K562 (cell line): ENCODE measurements around the gene PPP3CA. TPM values are rescaled to one million over a fixed set of nuclear protein-coding genes. Genes with fewer than 3 reads are reported as not detected.

Experiments
- ATAC-seq: fragments of 200-7000 bp; cut with Tn5 transposase; 3 replicates; pipeline ENCODE4 v1.9.1; 2020; ENCODE audit warnings: moderate library complexity
- BruUV-seq: library from RNA; stranded (reverse); fragments of 400-500 nt; replicated peaks from 2 replicates; lab custom pipeline; 2021; lab: Mats Ljungman, UMichigan
- CTCF ChIA-PET: fragments of 300-600 bp; formaldehyde crosslinking; extraction: SDS; loops from one replicate; lab custom pipeline; 2021; ENCODE audit warnings: low intra/inter-chr PET ratio; lab: Yijun Ruan, JAX
- POLR2A ChIA-PET: fragments of 300-600, 350-650 bp; sonication (Branson Sonifier 250); formaldehyde crosslinking; extraction: SDS; loops from one replicate; lab custom pipeline; 2021; ENCODE audit warnings: antibody characterized with exemption, inconsistent platforms; lab: Yijun Ruan, JAX
- DNase-seq, 4 experiments: peaks; one replicate each; pipeline versions ENCODE4 v3.0.0 to v3.0.0-alpha.2; 2011 to 2018; ENCODE audit warnings: low spot score in 3 of 4, mixed read lengths in 3 of 4; ENCODE audit errors: extremely low read depth in 1 of 4
- FAIRE-seq: peaks from 2 replicates; lab custom pipeline; 2011; peaks lifted over from hg19 to GRCh38; lab: Jason Lieb, UNC
- H2AFZ ChIP-seq: 2 replicates; pipeline ENCODE4 v1.6.0; 2011; ENCODE audit warnings: low read depth, low read length, control low read depth, inconsistent platforms
- H3K27ac ChIP-seq: fragments of 200-600 bp; 3 replicates; pipeline ENCODE4 v1.8.0; 2011; ENCODE audit warnings: low read depth, mild to moderate bottlenecking, control low read depth, inconsistent platforms, low read length, moderate library complexity, mixed read lengths; ENCODE audit errors: extremely low read depth
- H3K27me3 ChIP-seq, 2 experiments: fragments of 300-600 bp in 1 of 2; 2 replicates in 1 of 2; 3 replicates in 1 of 2; pipeline versions ENCODE4 v1.6.0 to v1.8.0; 2011; ENCODE audit warnings: inconsistent platforms in 2 of 2, low read length in 2 of 2, mild to moderate bottlenecking in 1 of 2, mixed read lengths in 1 of 2, moderate library complexity in 1 of 2; ENCODE audit not compliant: control insufficient read depth in 2 of 2, insufficient read depth in 2 of 2
- H3K36me3 ChIP-seq: fragments of 300-600 bp; 3 replicates; pipeline ENCODE4 v1.8.0; 2011; ENCODE audit warnings: mild to moderate bottlenecking, low read length, inconsistent platforms; ENCODE audit not compliant: control insufficient read depth, insufficient read depth
- H3K4me1 ChIP-seq, 2 experiments: fragments of 200-600 bp in 1 of 2; replicated peaks in 1 of 2; 2 replicates in 1 of 2; 3 replicates in 1 of 2; pipeline versions ENCODE4 v1.5.1 to v1.8.0; 2011; ENCODE audit warnings: inconsistent platforms in 2 of 2, low read length in 2 of 2, mild to moderate bottlenecking in 1 of 2, mixed read lengths in 1 of 2, moderate library complexity in 1 of 2; ENCODE audit not compliant: control insufficient read depth in 2 of 2, insufficient read depth in 2 of 2
- H3K4me2 ChIP-seq: 2 replicates; pipeline ENCODE4 v1.6.1; 2011; ENCODE audit warnings: low read length, control low read depth, inconsistent platforms, mixed read lengths; ENCODE audit not compliant: insufficient read depth
- H3K4me3 ChIP-seq: fragments of 200-600 bp; sonication (generic), shearing (Covaris generic); 2 replicates; pipeline ENCODE4 v1.5.1; 2016; ENCODE audit warnings: control low read depth, inconsistent platforms
- H3K79me2 ChIP-seq: fragments of 200-600 bp; 3 replicates; pipeline ENCODE4 v1.8.0; 2011; ENCODE audit warnings: low read length, inconsistent platforms; ENCODE audit not compliant: control insufficient read depth, insufficient read depth
- H3K9ac ChIP-seq, 2 experiments: 2 replicates each; pipeline versions ENCODE4 v1.6.0 to v1.6.1; 2011; ENCODE audit warnings: low read depth in 2 of 2, low read length in 2 of 2, control low read depth in 1 of 2, inconsistent platforms in 1 of 2, mild to moderate bottlenecking in 1 of 2, mixed read lengths in 1 of 2; ENCODE audit not compliant: insufficient read depth in 1 of 2
- H3K9me1 ChIP-seq: one replicate; pipeline ENCODE4 v1.6.0; 2011; ENCODE audit warnings: inconsistent platforms, mild to moderate bottlenecking, low read length, moderate library complexity; ENCODE audit not compliant: control insufficient read depth, insufficient read depth
- H3K9me3 ChIP-seq: replicated peaks from 2 replicates; pipeline ENCODE4 v1.5.1; 2011; ENCODE audit warnings: low read depth, low read length, inconsistent platforms; ENCODE audit not compliant: control insufficient read depth, insufficient read depth
- H4K20me1 ChIP-seq: replicated peaks from 2 replicates; pipeline ENCODE4 v1.6.1; 2011; ENCODE audit warnings: low read length, inconsistent platforms, mixed read lengths; ENCODE audit not compliant: control insufficient read depth, insufficient read depth
- E2F4 ChIP-seq: sonication (generic); formaldehyde crosslinking; IDR thresholded peaks from 2 replicates; pipeline ENCODE4 v1.8.0; 2022; ENCODE audit warnings: mild to moderate bottlenecking, low read depth, missing genetic modification reagents
- ESRRA ChIP-seq: fragments of 450-650 bp; IDR thresholded peaks from 2 replicates; pipeline ENCODE4 v1.6.1; 2014; ENCODE audit warnings: low read depth, mild to moderate bottlenecking, moderate library complexity, borderline replicate concordance
- RB1 ChIP-seq: fragments of 450-650 bp; IDR thresholded peaks from 2 replicates; pipeline ENCODE4 v1.6.1; 2017; ENCODE audit warnings: low read depth, mild to moderate bottlenecking
- REST ChIP-seq, 2 experiments: fragments of 450-650 bp; formaldehyde crosslinking in 1 of 2; IDR thresholded peaks; 2 replicates each; pipeline versions ENCODE4 v1.4.0 to v1.6.1; 2014 to 2020; ENCODE audit warnings: mild to moderate bottlenecking in 2 of 2, borderline replicate concordance in 1 of 2, low read depth in 1 of 2
- SMAD4 ChIP-seq: fragments of 250-450 bp; sonication (Bioruptor Pico); conservative IDR thresholded peaks from 2 replicates; pipeline ENCODE4 v1.8.0; 2021; ENCODE audit warnings: inconsistent platforms, mild to moderate bottlenecking, moderate library complexity
- ZBTB11 ChIP-seq, 3 experiments: fragments of 200-800 bp in 1 of 3; fragments of 250-450 bp in 1 of 3; fragments of 450-650 bp in 1 of 3; sonication (Bioruptor Pico) in 1 of 3; sonication (Bioruptor generic) in 1 of 3; formaldehyde crosslinking in 1 of 3; IDR thresholded peaks; 2 replicates each; pipeline versions ENCODE4 v1.6.1 to v1.8.0; 2016 to 2022; ENCODE audit warnings: mild to moderate bottlenecking in 2 of 3, missing genetic modification characterization in 2 of 3, missing compliant biosample characterization in 1 of 3, moderate library complexity in 1 of 3
- ZNF197 ChIP-seq: fragments of 200-800 bp; sonication (Bioruptor generic); IDR thresholded peaks from 2 replicates; pipeline ENCODE4 v1.6.1; 2016; ENCODE audit warnings: low read depth, missing genetic modification characterization, missing compliant biosample characterization
- ZNF444 ChIP-seq: fragments of 250-450 bp; sonication (Bioruptor Pico); IDR thresholded peaks from 2 replicates; pipeline ENCODE4 v1.4.0; 2020; ENCODE audit warnings: mild to moderate bottlenecking, moderate library complexity
- WGBS: fragments of 100-300 bp; shearing (Covaris generic); methylation state at CpG from one replicate; pipeline ENCODE4 v1.1.6; 2016; ENCODE audit warnings: low coverage, mixed read lengths; ENCODE audit not compliant: insufficient coverage; ENCODE audit errors: missing lambda C conversion rate; 5-methylcytosine and 5-hydroxymethylcytosine counted together
- in situ Hi-C: fragments of 300-500 bp; cut with MboI; formaldehyde crosslinking; loops from 4 replicates; pipeline ENCODE4 v1.15.0; 2018; ENCODE audit warnings: inconsistent platforms, mixed read lengths
- intact Hi-C: fragments of 100-400 bp; cut with micrococcal nuclease; formaldehyde crosslinking; loops from 2 replicates; pipeline ENCODE4 v1.14.2; 2022
- polyA plus RNA-seq, 8 experiments: library from polyadenylated mRNA; depleted of rRNA in 4 of 8; stranded (reverse) in 5 of 8; unstranded in 3 of 8; fragments of >200 nt; fragmentation: Nextera tagmentation in 2 of 8; fragmentation: Illumina TruSeq in 1 of 8; extraction: Ambion mirVana in 2 of 8; extraction: Trizol in 1 of 8; gene quantifications; 2 replicates each; pipeline versions ENCODE4 v1.2.1 to v1.2.3, GENCODE V29; 2011 to 2014; ENCODE audit warnings: inconsistent platforms in 1 of 8, missing spikeins in 1 of 8
- total RNA-seq, 7 experiments: library from RNA; depleted of rRNA in 6 of 7; stranded (reverse); fragments of >200 nt in 6 of 7; fragmentation: Illumina TruSeq in 2 of 7; extraction: Trizol in 2 of 7; gene quantifications; 2 replicates each; pipeline versions ENCODE4 v1.2.1 to v1.2.3, GENCODE V29; 2011 to 2021; ENCODE audit warnings: low replicate concordance in 1 of 7

Gene PPP3CA
- total and polyA plus RNA-seq, 9 of the 15 experiments (the other 6 are each of a cell fraction or from before 2014, with no cell fraction given): 0.94 to 3.2 (median 1.6) TPM

GRCh38 chr4:101269682-101270081 is 77.6 kb downstream of the PPP3CA start:
- no peak overlapping the region for H3K9ac ChIP-seq
- no TSS peak for BruUV-seq
- H3K4me1 ChIP-seq: no peaks in the 10 kb centered on the region
- ATAC-seq (no peak), DNase-seq (no peak), FAIRE-seq (no peak)
- H3K4me3 ChIP-seq: no peak overlapping the region
- POLR2A ChIA-PET: no interaction called here
- no peaks in the 10 kb centered on the region for H4K20me1 ChIP-seq
- WGBS: 0% methylated on average over 1 of the region's 1 CpG
- in situ Hi-C loops: no loop called here
- no peak overlapping the region for H2AFZ ChIP-seq
- no peaks in the 10 kb centered on the region for H3K79me2 ChIP-seq
- intact Hi-C loops: no loop called here
- no peak overlapping the region for H3K27ac ChIP-seq
- no peaks in the 10 kb centered on the region for H3K9me1 ChIP-seq
- H3K36me3 ChIP-seq: no peaks in the 10 kb centered on the region
- H3K4me2 ChIP-seq: no peak overlapping the region
- CTCF ChIA-PET: no interaction called here
- no peaks in the 10 kb centered on the region for H3K9me3 ChIP-seq
- no peaks in the 10 kb centered on the region for H3K27me3 ChIP-seq
- TF ChIP-seq E2F4 (CRISPR knock-in tag) (no peak), ZNF197 (CRISPR knock-in tag) (no peak), REST (IDR thresholded peaks at IDR 0.05; ENCODE audit: borderline replicate concordance) (no peak), REST (CRISPR knock-in tag; IDR thresholded peaks at IDR 0.05; ENCODE audit: low read depth) (no peak), ZNF444 (CRISPR knock-in tag) (no peak), SMAD4 (no peak), ZBTB11 (CRISPR knock-in tag; IDR thresholded peaks at IDR 0.05) (no peak), ESRRA (no peak), RB1 (no peak)
